Measurements from ENCODE around the gene C6orf47. TPM values are rescaled to one million over a fixed set of nuclear protein-coding genes. Genes with fewer than 3 reads are reported as not detected.

C6orf47 gene
- total RNA-seq, 1 experiment from 2014 or later: 17.8 TPM

DNA sequence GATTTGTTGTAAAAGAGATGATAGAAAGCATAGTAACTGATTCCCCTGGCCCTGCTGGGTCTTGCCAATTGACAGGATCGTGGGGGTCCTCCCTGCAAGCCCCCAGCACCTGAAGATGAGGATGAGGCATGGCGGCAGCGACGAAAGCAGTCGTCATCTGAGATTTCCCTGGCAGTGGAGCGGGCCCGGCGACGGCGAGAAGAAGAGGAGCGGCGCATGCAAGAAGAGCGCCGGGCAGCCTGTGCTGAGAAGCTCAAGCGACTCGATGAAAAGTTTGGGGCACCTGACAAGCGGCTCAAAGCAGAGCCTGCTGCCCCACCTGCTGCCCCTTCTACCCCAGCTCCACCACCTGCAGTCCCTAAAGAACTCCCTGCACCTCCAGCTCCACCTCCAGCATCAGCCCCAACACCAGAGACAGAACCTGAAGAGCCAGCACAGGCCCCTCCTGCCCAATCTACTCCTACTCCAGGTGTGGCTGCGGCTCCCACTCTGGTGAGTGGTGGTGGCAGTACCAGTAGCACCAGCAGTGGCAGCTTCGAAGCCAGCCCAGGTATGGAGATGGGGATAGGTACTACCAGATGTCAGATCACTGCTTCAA lies 32.8 kb downstream of the C6orf47 start:
- Histone ChIP-seq H3K79me2 (ENCODE audit: low read depth) (peaks cover 29% of the 10 kb centered on the region), H3K27me3 (ENCODE audit: insufficient read depth, low read depth) (no peaks in the 10 kb centered on the region), H3K9me2 (ENCODE audit: insufficient read depth) (no peaks in the 10 kb centered on the region), H3K9me3 (ENCODE audit: insufficient read depth, low read depth) (no peaks in the 10 kb centered on the region), H2AFZ (no peak overlapping the region), H4K20me1 (ENCODE audit: insufficient read depth) (peaks cover 5% of the 10 kb centered on the region; the same call in 1 of the 2 replicates), H3K4me1 (replicated peaks; ENCODE audit: insufficient read depth) (peaks cover 1% of the 10 kb centered on the region; the same call in 1 of the 2 replicates), H3K4me2 (no peak overlapping the region), H3F3A (ENCODE audit: insufficient read depth, low read depth) (peaks cover 35% of the 10 kb centered on the region), H3K36me3 (ENCODE audit: low read depth) (peaks cover 60% of the 10 kb centered on the region), H3K4me3 (no peak overlapping the region), H3K27ac (no peak overlapping the region)
- CTCF ChIA-PET: no interaction called here
- no TSS peak for BruUV-seq (replicated peaks)
- intact Hi-C loops (cut with micrococcal nuclease; ENCODE audit: unreplicated experiment): no loop called here
- no peak for DNase-seq
- POLR2A ChIA-PET (ENCODE audit: unreplicated experiment): interaction anchor here (0.7 kb wide), 1 partner anchor 20 kb away, joined by 3 read pairs; no protein-coding TSS in a partner anchor
- TF ChIP-seq EZH2 (IDR thresholded peaks at IDR 0.05; ENCODE audit: low read depth): no peak
- TF ChIP-seq, protein P1, sequence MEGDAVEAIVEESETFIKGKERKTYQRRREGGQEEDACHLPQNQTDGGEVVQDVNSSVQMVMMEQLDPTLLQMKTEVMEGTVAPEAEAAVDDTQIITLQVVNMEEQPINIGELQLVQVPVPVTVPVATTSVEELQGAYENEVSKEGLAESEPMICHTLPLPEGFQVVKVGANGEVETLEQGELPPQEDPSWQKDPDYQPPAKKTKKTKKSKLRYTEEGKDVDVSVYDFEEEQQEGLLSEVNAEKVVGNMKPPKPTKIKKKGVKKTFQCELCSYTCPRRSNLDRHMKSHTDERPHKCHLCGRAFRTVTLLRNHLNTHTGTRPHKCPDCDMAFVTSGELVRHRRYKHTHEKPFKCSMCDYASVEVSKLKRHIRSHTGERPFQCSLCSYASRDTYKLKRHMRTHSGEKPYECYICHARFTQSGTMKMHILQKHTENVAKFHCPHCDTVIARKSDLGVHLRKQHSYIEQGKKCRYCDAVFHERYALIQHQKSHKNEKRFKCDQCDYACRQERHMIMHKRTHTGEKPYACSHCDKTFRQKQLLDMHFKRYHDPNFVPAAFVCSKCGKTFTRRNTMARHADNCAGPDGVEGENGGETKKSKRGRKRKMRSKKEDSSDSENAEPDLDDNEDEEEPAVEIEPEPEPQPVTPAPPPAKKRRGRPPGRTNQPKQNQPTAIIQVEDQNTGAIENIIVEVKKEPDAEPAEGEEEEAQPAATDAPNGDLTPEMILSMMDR (conservative IDR thresholded peaks at IDR 0.05): no peak

DNA sequence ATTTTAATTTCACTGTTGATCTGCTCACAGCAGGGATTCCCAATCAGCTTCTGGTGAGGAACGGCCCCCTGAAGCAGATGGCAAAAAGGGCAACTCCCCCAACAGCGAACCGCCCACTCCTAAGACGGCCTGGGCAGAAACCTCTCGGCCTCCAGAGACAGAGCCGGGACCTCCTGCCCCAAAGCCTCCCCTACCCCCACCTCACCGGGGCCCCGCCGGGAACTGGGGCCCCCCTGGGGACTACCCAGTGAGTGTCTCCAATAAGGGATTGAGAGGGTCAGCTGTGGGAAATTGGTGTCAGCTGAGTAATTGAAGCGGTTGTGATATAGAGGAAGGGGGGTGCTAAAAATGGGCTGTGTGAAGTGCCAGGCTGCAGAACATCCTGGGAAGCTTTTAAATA lies 33.6 kb downstream of the C6orf47 start:
- no peak for DNase-seq
- peaks cover 39% of the 10 kb centered on the region for H3F3A ChIP-seq (ENCODE audit: insufficient read depth, low read depth)
- no peak overlapping the region for H3K4me2 ChIP-seq
- no peaks in the 10 kb centered on the region for H3K27me3 ChIP-seq (ENCODE audit: insufficient read depth, low read depth)
- no peak overlapping the region for H3K4me3 ChIP-seq
- peaks cover 5% of the 10 kb centered on the region; the same call in 1 of the 2 replicates for H4K20me1 ChIP-seq (ENCODE audit: insufficient read depth)
- BruUV-seq (replicated peaks): no TSS peak
- no peaks in the 10 kb centered on the region for H3K9me2 ChIP-seq (ENCODE audit: insufficient read depth)
- H3K27ac ChIP-seq: no peak overlapping the region
- intact Hi-C loops (cut with micrococcal nuclease; ENCODE audit: unreplicated experiment): no loop called here
- TF ChIP-seq, protein P1 (conservative IDR thresholded peaks at IDR 0.05): no peak
- TF ChIP-seq EZH2 (IDR thresholded peaks at IDR 0.05; ENCODE audit: low read depth): no peak
- no peak overlapping the region for H2AFZ ChIP-seq
- peaks cover 10% of the 10 kb centered on the region for H3K4me1 ChIP-seq (replicated peaks; ENCODE audit: insufficient read depth)
- peaks cover 68% of the 10 kb centered on the region for H3K36me3 ChIP-seq (ENCODE audit: low read depth)
- H3K9me3 ChIP-seq (ENCODE audit: insufficient read depth, low read depth): no peaks in the 10 kb centered on the region
- peaks cover 37% of the 10 kb centered on the region for H3K79me2 ChIP-seq (ENCODE audit: low read depth)
- POLR2A ChIA-PET (ENCODE audit: unreplicated experiment): interaction anchor here (0.7 kb wide), 1 partner anchor 21 kb away, joined by 3 read pairs; no protein-coding TSS in a partner anchor
- CTCF ChIA-PET: no interaction called here

DNA sequence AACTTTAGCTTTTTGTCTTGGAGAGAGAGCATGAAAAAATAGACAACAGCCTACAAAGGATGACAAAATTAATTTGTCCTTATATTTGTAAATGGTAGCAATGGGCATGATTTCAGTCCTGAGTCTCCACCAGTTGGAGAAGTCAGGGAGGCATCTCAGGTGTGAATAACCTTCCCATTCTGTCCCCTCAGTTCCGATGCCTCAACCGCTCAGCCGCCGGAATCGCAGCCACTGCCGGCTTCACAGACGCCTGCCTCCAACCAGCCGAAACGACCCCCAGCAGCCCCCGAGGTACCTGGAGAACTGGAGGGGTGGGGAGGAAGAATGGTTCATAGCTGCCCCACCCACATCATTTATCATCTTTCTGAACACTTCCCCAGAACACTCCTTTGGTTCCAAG lies 36.5 kb downstream of the C6orf47 start:
- intact Hi-C loops (cut with micrococcal nuclease; ENCODE audit: unreplicated experiment): no loop called here
- H3K79me2 ChIP-seq (ENCODE audit: low read depth): peaks cover 51% of the 10 kb centered on the region

More for the DNA sequence above, 36.5 kb downstream of the C6orf47 start:
- Histone ChIP-seq H3F3A (ENCODE audit: insufficient read depth, low read depth) (peaks cover 37% of the 10 kb centered on the region), H3K4me3 (no peak overlapping the region), H3K4me1 (replicated peaks; ENCODE audit: insufficient read depth) (peaks cover 20% of the 10 kb centered on the region), H3K9me2 (ENCODE audit: insufficient read depth) (no peaks in the 10 kb centered on the region), H3K27ac (no peak overlapping the region), H3K4me2 (no peak overlapping the region), H4K20me1 (ENCODE audit: insufficient read depth) (peaks cover 3% of the 10 kb centered on the region; the same call in 1 of the 2 replicates), H3K27me3 (ENCODE audit: insufficient read depth, low read depth) (no peaks in the 10 kb centered on the region), H3K9me3 (ENCODE audit: insufficient read depth, low read depth) (no peaks in the 10 kb centered on the region), H3K36me3 (ENCODE audit: low read depth) (peaks cover 62% of the 10 kb centered on the region), H2AFZ (no peak overlapping the region)
- ChIA-PET CTCF (no interaction called here), POLR2A (ENCODE audit: unreplicated experiment) (interaction anchor here (0.7 kb wide), 1 partner anchor 92 kb away, joined by 5 read pairs; no protein-coding TSS in a partner anchor)
- DNase-seq: no peak
- TF ChIP-seq EZH2 (IDR thresholded peaks at IDR 0.05; ENCODE audit: low read depth): no peak
- TF ChIP-seq, protein P1 (conservative IDR thresholded peaks at IDR 0.05): no peak
- BruUV-seq (replicated peaks): no TSS peak
